H9 (cell line): ENCODE measurements around the gene PLCG1. TPM values are rescaled to one million over a fixed set of nuclear protein-coding genes. Genes with fewer than 3 reads are reported as not detected.

Experiments used
- DNase-seq: peaks from one replicate; pipeline ENCODE4 v3.0.0-alpha.2; 2017
- H2AFZ ChIP-seq: one replicate; pipeline ENCODE4 v1.6.1; 2013; ENCODE audit warnings: mild to moderate bottlenecking, low read length, control low read depth, moderate library complexity
- H2AK5ac ChIP-seq: 2 replicates; pipeline ENCODE4 v1.6.1; 2013; ENCODE audit warnings: low read length, control low read depth, mixed read lengths; ENCODE audit not compliant: insufficient read length
- H2BK120ac ChIP-seq: one replicate; pipeline ENCODE4 v1.6.1; 2013; ENCODE audit warnings: low read depth, mild to moderate bottlenecking, low read length, control low read depth, inconsistent platforms; ENCODE audit not compliant: poor library complexity, severe bottlenecking
- H2BK12ac ChIP-seq: 2 replicates; pipeline ENCODE4 v1.6.1; 2013; ENCODE audit warnings: low read length, control low read depth, mixed read lengths, low read depth; ENCODE audit not compliant: insufficient read length
- H2BK15ac ChIP-seq: 2 replicates; pipeline ENCODE4 v1.6.1; 2013; ENCODE audit warnings: low read depth, low read length, control low read depth
- H2BK20ac ChIP-seq: one replicate; pipeline ENCODE4 v1.6.1; 2013; ENCODE audit warnings: low read depth, mild to moderate bottlenecking, low read length, control low read depth, inconsistent platforms; ENCODE audit not compliant: poor library complexity, severe bottlenecking
- H2BK5ac ChIP-seq: 2 replicates; pipeline ENCODE4 v1.6.1; 2013; ENCODE audit warnings: low read length, control low read depth, mixed read lengths; ENCODE audit not compliant: insufficient read length
- H3K14ac ChIP-seq: 2 replicates; pipeline ENCODE4 v1.6.1; 2013; ENCODE audit warnings: low read length, control low read depth; ENCODE audit not compliant: insufficient read depth
- H3K18ac ChIP-seq: 2 replicates; pipeline ENCODE4 v1.6.1; 2013; ENCODE audit warnings: low read depth, mild to moderate bottlenecking, mixed read lengths, low read length, control low read depth; ENCODE audit not compliant: insufficient read length
- H3K23ac ChIP-seq: 2 replicates; pipeline ENCODE4 v1.6.1; 2013; ENCODE audit warnings: low read length, control low read depth, mixed read lengths, low read depth; ENCODE audit not compliant: insufficient read length
- H3K23me2 ChIP-seq: 2 replicates; pipeline ENCODE4 v1.6.1; 2013; ENCODE audit warnings: low read depth, mild to moderate bottlenecking, mixed read lengths, low read length, control low read depth; ENCODE audit not compliant: insufficient read length, poor library complexity, severe bottlenecking
- H3K27ac ChIP-seq: 2 replicates; pipeline ENCODE4 v1.5.1; 2013; ENCODE audit warnings: low read length, control low read depth, mixed read lengths, low read depth; ENCODE audit not compliant: insufficient read length
- H3K27me3 ChIP-seq: 2 replicates; pipeline ENCODE4 v1.6.1; 2013; ENCODE audit warnings: low read length, control low read depth, inconsistent platforms; ENCODE audit not compliant: insufficient read depth
- H3K4ac ChIP-seq: 2 replicates; pipeline ENCODE4 v1.6.1; 2013; ENCODE audit warnings: low read depth, mild to moderate bottlenecking, control low read depth, inconsistent platforms, low read length, moderate library complexity
- H3K4me1 ChIP-seq: 2 replicates; pipeline ENCODE4 v1.6.1; 2013; ENCODE audit warnings: low read length, control low read depth, inconsistent platforms; ENCODE audit not compliant: insufficient read depth
- H3K4me2 ChIP-seq: 2 replicates; pipeline ENCODE4 v1.6.1; 2013; ENCODE audit warnings: low read length, control low read depth, mixed read lengths; ENCODE audit not compliant: insufficient read length, insufficient read depth
- H3K56ac ChIP-seq: 2 replicates; pipeline ENCODE4 v1.6.1; 2013; ENCODE audit warnings: low read depth, mild to moderate bottlenecking, mixed read lengths, low read length, control low read depth; ENCODE audit not compliant: insufficient read length
- H3K79me1 ChIP-seq: 2 replicates; pipeline ENCODE4 v1.6.1; 2013; ENCODE audit warnings: low read depth, mild to moderate bottlenecking, moderate library complexity, low read length, control low read depth, inconsistent platforms; ENCODE audit not compliant: insufficient read depth, poor library complexity, severe bottlenecking
- H3K79me2 ChIP-seq: 2 replicates; pipeline ENCODE4 v1.6.1; 2013; ENCODE audit warnings: low read length, control low read depth, inconsistent platforms; ENCODE audit not compliant: insufficient read depth
- H3K9ac ChIP-seq: 2 replicates; pipeline ENCODE4 v1.6.1; 2013; ENCODE audit warnings: low read length, control low read depth, mixed read lengths; ENCODE audit not compliant: insufficient read length; ENCODE audit errors: extremely low read depth
- H3K9me3 ChIP-seq: one replicate; pipeline ENCODE4 v1.6.1; 2013; ENCODE audit warnings: low read depth, low read length, inconsistent platforms; ENCODE audit not compliant: control insufficient read depth
- H3T11ph ChIP-seq: one replicate; pipeline ENCODE4 v1.6.1; 2013; ENCODE audit warnings: mild to moderate bottlenecking, low read length, control low read depth, inconsistent platforms
- H4K20me1 ChIP-seq: one replicate; pipeline ENCODE4 v1.6.1; 2013; ENCODE audit not compliant: control insufficient read depth, insufficient read length, insufficient read depth
- H4K5ac ChIP-seq: 2 replicates; pipeline ENCODE4 v1.6.1; 2013; ENCODE audit warnings: low read depth, mild to moderate bottlenecking, mixed read lengths, low read length, control low read depth; ENCODE audit not compliant: insufficient read length
- H4K8ac ChIP-seq: replicated peaks from 2 replicates; pipeline ENCODE4 v1.6.1; 2013; ENCODE audit warnings: low read length, control low read depth, mixed read lengths, low read depth; ENCODE audit not compliant: insufficient read length
- H4K91ac ChIP-seq: 2 replicates; pipeline ENCODE4 v1.6.1; 2013; ENCODE audit warnings: low read depth, mild to moderate bottlenecking, moderate library complexity, mixed read lengths, low read length, control low read depth; ENCODE audit not compliant: insufficient read length
- H3K27ac Mint-ChIP-seq, 3 experiments: 2 replicates in 2 of 3; 3 replicates in 1 of 3; pipeline ENCODE4 v1.8.0; 2020 to 2021; ENCODE audit warnings: mixed read lengths in 3 of 3, mild to moderate bottlenecking in 1 of 3, moderate library complexity in 1 of 3
- H3K27me3 Mint-ChIP-seq: 2 replicates; pipeline ENCODE4 v1.8.0; 2021; ENCODE audit warnings: low read depth, mild to moderate bottlenecking, moderate library complexity, mixed read lengths
- H3K36me3 Mint-ChIP-seq, 3 experiments: 2 replicates in 2 of 3; 3 replicates in 1 of 3; pipeline ENCODE4 v1.8.0; 2020 to 2021; ENCODE audit warnings: low read depth in 3 of 3, mixed read lengths in 3 of 3; ENCODE audit not compliant: insufficient read depth in 1 of 3
- H3K4me1 Mint-ChIP-seq, 2 experiments: 2 replicates each; pipeline ENCODE4 v1.8.0; 2020; ENCODE audit warnings: mixed read lengths in 2 of 2
- H3K4me3 Mint-ChIP-seq, 2 experiments: 2 replicates in 1 of 2; 3 replicates in 1 of 2; pipeline ENCODE4 v1.8.0; 2020 to 2021; ENCODE audit warnings: mild to moderate bottlenecking in 2 of 2, mixed read lengths in 2 of 2, moderate library complexity in 1 of 2
- H3K9me3 Mint-ChIP-seq, 2 experiments: 2 replicates in 1 of 2; 3 replicates in 1 of 2; pipeline ENCODE4 v1.8.0; 2020; ENCODE audit warnings: mild to moderate bottlenecking in 2 of 2, mixed read lengths in 2 of 2, moderate library complexity in 1 of 2
- WGBS: extraction: QIAGEN DNeasy Blood & Tissue Kit; methylation state at CpG from one replicate; pipeline ENCODE4 v1.1.7; 2013; ENCODE audit warnings: missing lambda C conversion rate, low lambda C conversion rate, mixed read lengths; ENCODE audit not compliant: insufficient read length; ENCODE audit errors: extremely low coverage; 5-methylcytosine and 5-hydroxymethylcytosine counted together
- total RNA-seq: library from RNA; stranded (reverse); gene quantifications from 2 replicates; pipeline ENCODE4 v1.2.1, GENCODE V29; 2021
- TF ChIP-seq, protein P1 (sequence below): fragments of 200-600 bp; sonication (generic); conservative IDR thresholded peaks from 3 replicates; pipeline ENCODE4 v1.8.0; 2021; ENCODE audit warnings: antibody characterized with exemption, mild to moderate bottlenecking

The PLCG1 gene
- total RNA-seq, 1 experiment from 2014 or later, result 171 TPM

DNA sequence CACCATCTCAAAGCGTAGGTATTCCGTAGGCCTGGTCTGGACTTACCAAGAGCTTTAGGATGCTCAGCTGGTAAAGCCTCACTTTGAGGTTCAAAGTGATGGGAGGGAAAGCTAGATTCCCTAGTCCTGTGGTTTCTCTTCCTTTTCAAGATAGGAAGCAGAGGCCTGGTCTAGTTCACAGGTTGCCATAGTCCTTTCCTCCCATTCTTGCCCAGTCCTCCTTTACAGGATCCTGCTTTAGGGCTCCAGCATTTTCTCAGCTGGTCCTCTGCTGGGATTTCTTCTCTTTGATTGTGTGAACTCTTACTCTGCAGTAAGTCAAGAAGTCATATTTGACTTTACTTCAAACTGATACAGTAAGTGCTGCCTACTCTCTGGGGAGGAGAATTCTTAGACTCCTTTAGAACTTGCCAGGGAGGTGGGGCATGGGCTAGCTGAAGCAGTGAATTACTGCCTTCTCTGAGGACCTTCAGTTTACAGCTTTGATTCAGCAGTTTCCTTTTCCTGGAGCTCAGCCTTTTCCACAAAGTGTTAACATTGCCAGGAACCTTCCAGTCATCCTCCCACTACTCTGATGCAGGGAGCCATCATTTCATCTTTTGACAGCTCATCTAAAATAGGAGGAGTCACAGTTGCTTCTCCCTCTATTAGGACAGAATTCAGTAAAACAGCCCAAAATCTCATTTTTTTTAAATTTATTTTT lies 42.8 kb upstream of the PLCG1 start:
- Histone ChIP-seq H4K20me1 (peaks cover 3% of the 10 kb centered on the region), H3K14ac (no peak overlapping the region), H3K27ac (no peak overlapping the region), H3K79me1 (no peaks in the 10 kb centered on the region), H4K91ac (no peak overlapping the region), H3K56ac (no peak overlapping the region), H3T11ph (no peak overlapping the region), H3K27me3 (no peaks in the 10 kb centered on the region), H3K79me2 (no peaks in the 10 kb centered on the region), H3K18ac (no peak overlapping the region), H3K23me2 (no peaks in the 10 kb centered on the region), H2BK20ac (no peak overlapping the region), H3K4ac (no peak overlapping the region), H3K23ac (no peak overlapping the region), H4K5ac (no peak overlapping the region), H3K9me3 (no peaks in the 10 kb centered on the region), H3K4me1 (no peaks in the 10 kb centered on the region), H2BK120ac (no peak overlapping the region), H2AFZ (no peak overlapping the region), H2BK5ac (no peak overlapping the region), H2AK5ac (no peak overlapping the region), H2BK15ac (no peak overlapping the region), H3K9ac (no peak overlapping the region), H4K8ac (no peak overlapping the region), H3K4me2 (no peak overlapping the region), H2BK12ac (no peak overlapping the region)
- no peak overlapping the region for H3K4me3 Mint-ChIP-seq
- no peaks in the 10 kb centered on the region for H3K9me3 Mint-ChIP-seq
- H3K4me1 Mint-ChIP-seq, result no peaks in the 10 kb centered on the region
- peaks cover 27 to 71% (median 60%) of the 10 kb centered on the region in 3 experiments; a peak in 6 of 7 replicates for H3K36me3 Mint-ChIP-seq
- no CpG with 5 or more reads among the region's 2 CpGs for WGBS
- no peak for DNase-seq
- TF ChIP-seq, protein P1, sequence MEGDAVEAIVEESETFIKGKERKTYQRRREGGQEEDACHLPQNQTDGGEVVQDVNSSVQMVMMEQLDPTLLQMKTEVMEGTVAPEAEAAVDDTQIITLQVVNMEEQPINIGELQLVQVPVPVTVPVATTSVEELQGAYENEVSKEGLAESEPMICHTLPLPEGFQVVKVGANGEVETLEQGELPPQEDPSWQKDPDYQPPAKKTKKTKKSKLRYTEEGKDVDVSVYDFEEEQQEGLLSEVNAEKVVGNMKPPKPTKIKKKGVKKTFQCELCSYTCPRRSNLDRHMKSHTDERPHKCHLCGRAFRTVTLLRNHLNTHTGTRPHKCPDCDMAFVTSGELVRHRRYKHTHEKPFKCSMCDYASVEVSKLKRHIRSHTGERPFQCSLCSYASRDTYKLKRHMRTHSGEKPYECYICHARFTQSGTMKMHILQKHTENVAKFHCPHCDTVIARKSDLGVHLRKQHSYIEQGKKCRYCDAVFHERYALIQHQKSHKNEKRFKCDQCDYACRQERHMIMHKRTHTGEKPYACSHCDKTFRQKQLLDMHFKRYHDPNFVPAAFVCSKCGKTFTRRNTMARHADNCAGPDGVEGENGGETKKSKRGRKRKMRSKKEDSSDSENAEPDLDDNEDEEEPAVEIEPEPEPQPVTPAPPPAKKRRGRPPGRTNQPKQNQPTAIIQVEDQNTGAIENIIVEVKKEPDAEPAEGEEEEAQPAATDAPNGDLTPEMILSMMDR, result no peak
- peak overlapping the region in 2 of 3 experiments; percentile 50 to 87; a peak in 3 of 7 replicates for H3K27ac Mint-ChIP-seq
- H3K27me3 Mint-ChIP-seq, result no peaks in the 10 kb centered on the region
